Heart right ventricle (tissue), 16 donors: ENCODE data around the gene CMTR2. TPM values are rescaled to one million over a fixed set of nuclear protein-coding genes. Genes with fewer than 3 reads are reported as not detected.
"Not testable (repeated sequence)": the region's sequence is repeated elsewhere in the genome, so short reads cannot be mapped to it uniquely, and the experiment has no call there.

Source experiments
- ATAC-seq, 8 donors: fragments of 200-7000 bp; cut with Tn5 transposase; one replicate each; pipeline ENCODE4 v1.9.1; 2020; ENCODE audit warnings: mild to moderate bottlenecking in 8 of 8, moderate library complexity in 8 of 8, moderate number of reproducible peaks in 1 of 8
- DNase-seq, 2 donors: peaks; one replicate each; pipeline ENCODE4 v3.0.0-alpha.2; 2020
- H3K27ac ChIP-seq, 10 donors: fragments of 200-600 bp; sonication (generic) in 2 of 10; one replicate each; pipeline versions ENCODE4 v1.5.0 to v1.8.0; 2020 to 2022; ENCODE audit warnings: mild to moderate bottlenecking in 3 of 10
- H3K27me3 ChIP-seq, 7 donors: fragments of 200-600 bp; one replicate each; pipeline ENCODE4 v1.8.0; 2021 to 2022; ENCODE audit warnings: mild to moderate bottlenecking in 2 of 7
- H3K36me3 ChIP-seq, 9 donors: fragments of 200-600 bp; sonication (generic) in 1 of 9; one replicate each; pipeline versions ENCODE4 v1.5.0 to v1.8.0; 2020 to 2022; ENCODE audit warnings: mild to moderate bottlenecking in 2 of 9
- H3K4me1 ChIP-seq, 9 donors: fragments of 200-600 bp; sonication (generic) in 1 of 9; one replicate each; pipeline versions ENCODE4 v1.5.0 to v1.8.0; 2020 to 2022; ENCODE audit warnings: mild to moderate bottlenecking in 4 of 9
- H3K4me3 ChIP-seq, 10 donors: fragments of 200-600 bp; sonication (generic) in 2 of 10; one replicate each; pipeline versions ENCODE4 v1.5.0 to v1.8.0; 2020 to 2022; ENCODE audit warnings: mild to moderate bottlenecking in 7 of 10, moderate library complexity in 2 of 10
- H3K9me3 ChIP-seq, 11 donors: fragments of 200-600 bp in 10 of 11; sonication (generic) in 2 of 11; one replicate each; pipeline versions ENCODE4 v1.5.0 to v1.8.0; 2013 to 2022; ENCODE audit warnings: mild to moderate bottlenecking in 2 of 11, control low read depth in 1 of 11, moderate library complexity in 1 of 11
- CTCF ChIP-seq, 9 donors: fragments of 200-600 bp; sonication (generic) in 2 of 9; IDR thresholded peaks; one replicate each; pipeline versions ENCODE4 v1.5.0 to v1.8.0; 2021 to 2022; ENCODE audit warnings: antibody characterized with exemption in 9 of 9, mild to moderate bottlenecking in 5 of 9, moderate library complexity in 1 of 9
- WGBS, 2 donors: extraction: QIAGEN DNeasy Blood & Tissue Kit; methylation state at CpG; one replicate each; pipeline ENCODE4 v1.1.7; 2013; ENCODE audit warnings: inconsistent platforms in 1 of 2; 5-methylcytosine and 5-hydroxymethylcytosine counted together
- intact Hi-C, 10 donors: fragments of 100-400 bp; cut with DNase I; formaldehyde crosslinking; loops; one replicate each; pipeline versions ENCODE4 v1.11.1 to v1.14.2; 2022
- polyA plus RNA-seq, 2 donors: library from polyadenylated mRNA; stranded (reverse); fragments of 200-250 nt; gene quantifications; one replicate each; pipeline ENCODE4 v1.2.3, GENCODE V29; 2013
- total RNA-seq, 10 donors: library from RNA; stranded (reverse); fragmentation: NEBNext Ultra II Directional in 3 of 10; extraction: Animal tissue kit (Norgen Biotek cat#: 25700) in 3 of 10; gene quantifications; one replicate each; pipeline versions ENCODE4 v1.2.1 to v1.2.4, GENCODE V29; 2021 to 2023
- donor health status: Arrhythmogenic right ventricular cardiomyopathy.
- donor health status: ischemic (EF 13 %, LVEDD 7.1; RV severe dilation, severe dysfunction).
- donor health status: healthy with polysubstance abuse.
- donor health status: DM: no; HTN: yes; CAD: no.
- donor health status: DM: no; HTN: no; CAD: no.
- donor health status: ischemic (EF 25% LVEDD 6.9; RV normal size, moderate dysfunction).
- donor health status: ischemic (EF 25% LVEDD 5.7; RV mildly dilated, moderate dysfunction).
- donor health status: healthy.
- donor health status: DM: yes; HTN: yes; CAD: no.
- donor health status: Ischemic cardiomyopathy.
- donor health status: ischemic (EF 35%, LVEDD 5.7; RV mildly dilated, moderate dysfunction).
- donor health status: nonischemic (EF 11% LVEDD 7.7; RV severe dilation, severe dysfunction).
- donor health status: DM: yes; HTN: yes; CAD: no.
- donor health status: PGD.
- donor health status: ischemic (EF 29% LVEDD 5.4; RV normal size, mild dysfunction).
- donor health status: nonischemic (EF 23%, LVEDD 6.1; RV moderate dilation, normal function).

The CMTR2 gene
- total and polyA plus RNA-seq, 12 donors, result 2.7 to 11.6 (median 8.3) TPM

DNA sequence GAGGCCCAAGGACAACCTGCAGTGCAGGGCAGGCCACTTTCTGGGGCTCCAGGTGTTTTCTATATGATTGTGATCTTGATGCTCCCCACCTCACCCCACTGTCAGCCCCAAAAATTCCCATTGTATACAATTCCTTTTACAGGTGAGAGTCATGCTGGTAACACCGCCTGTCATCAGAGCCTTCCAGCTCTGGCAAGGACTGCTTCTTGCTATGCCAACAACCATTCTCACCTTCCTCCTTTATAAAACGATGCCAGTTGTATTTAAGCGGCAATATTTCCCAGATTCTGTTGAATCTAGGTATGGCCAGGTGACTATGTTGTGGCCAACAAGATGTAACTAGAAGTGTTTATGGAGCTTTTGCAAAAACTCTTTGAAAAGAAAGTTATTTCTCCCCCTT is 38.9 kb upstream of the CMTR2 start:
- DNase-seq (no peak), ATAC-seq (no peak)
- intact Hi-C loops, result no loop called here
- H3K27me3 ChIP-seq, result peaks cover 0 to 15% (median 4%) of the 10 kb centered on the region in 7 donors
- no peak for TF ChIP-seq CTCF (IDR thresholded peaks at IDR 0.05)
- H3K27ac ChIP-seq, result no peak overlapping the region
- no peaks in the 10 kb centered on the region for H3K36me3 ChIP-seq
- no peak overlapping the region for H3K4me3 ChIP-seq
- H3K4me1 ChIP-seq, result no peaks in the 10 kb centered on the region
- 78 to 83% methylated on average over 3 of the region's 3 CpGs for WGBS, 2 donors
- H3K9me3 ChIP-seq, result peaks cover 0 to 19% (median 8%) of the 10 kb centered on the region in 11 donors

DNA sequence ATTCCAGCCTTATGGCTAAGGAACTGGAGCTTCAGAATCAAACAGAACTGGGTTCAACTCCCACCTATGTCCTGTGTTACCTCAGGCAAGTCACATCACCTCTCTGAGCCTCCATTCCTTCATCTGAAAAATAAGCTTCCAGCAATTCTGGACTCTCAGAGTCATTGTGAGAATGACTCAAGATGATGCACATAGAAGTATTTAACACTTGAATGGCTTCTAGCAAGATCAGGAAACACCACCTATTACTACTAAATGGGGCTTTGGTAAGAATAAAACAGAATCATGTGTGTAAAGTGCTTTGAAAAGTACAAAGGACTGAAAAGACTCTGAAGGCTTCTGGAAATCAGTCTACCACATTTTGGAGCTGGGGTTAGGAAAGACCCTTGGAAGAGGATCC is 38.5 kb upstream of the CMTR2 start:
- intact Hi-C loops, result no loop called here
- Histone ChIP-seq H3K4me3 (no peak overlapping the region), H3K4me1 (no peaks in the 10 kb centered on the region), H3K36me3 (no peaks in the 10 kb centered on the region), H3K27ac (no peak overlapping the region), H3K9me3 (peaks cover 0 to 19% (median 8%) of the 10 kb centered on the region in 11 donors), H3K27me3 (peaks cover 0 to 15% (median 4%) of the 10 kb centered on the region in 7 donors)
- TF ChIP-seq CTCF (IDR thresholded peaks at IDR 0.05), result no peak
- ATAC-seq (no peak), DNase-seq (no peak)

- Histone ChIP-seq H3K36me3 (no peaks in the 10 kb centered on the region), H3K27ac (no peak overlapping the region), H3K27me3 (peaks cover 0 to 30% (median 6%) of the 10 kb centered on the region in 7 donors), H3K4me1 (no peaks in the 10 kb centered on the region), H3K9me3 (peaks cover 0 to 4% (median 0%) of the 10 kb centered on the region in 11 donors), H3K4me3 (no peak overlapping the region)
- ATAC-seq (no peak), DNase-seq (no peak)
- intact Hi-C loops, result loop anchor here in 3 of 10 donors (10.0 kb wide), 3 partner anchors 85 to 105 kb away; partner anchors contain the start of gene HYDIN (in 1 of the 3)
- 75 to 83% methylated on average over 4 of the region's 4 CpGs for WGBS, 2 donors
- no peak for TF ChIP-seq CTCF (IDR thresholded peaks at IDR 0.05)
Observed at GRCh38 chr16:71319999-71320398, 30.8 kb upstream of the CMTR2 start.

- 14 to 18% methylated on average over 3 of the region's 3 CpGs for WGBS, 2 donors
- no peak overlapping the region for H3K4me3 ChIP-seq
- H3K27me3 ChIP-seq, result peaks cover 0 to 43% (median 19%) of the 10 kb centered on the region in 7 donors
- no peaks in the 10 kb centered on the region for H3K9me3 ChIP-seq
- no peaks in the 10 kb centered on the region for H3K36me3 ChIP-seq
- H3K27ac ChIP-seq, result no peak overlapping the region
- DNase-seq (no peak), ATAC-seq (no peak)
- no peaks in the 10 kb centered on the region for H3K4me1 ChIP-seq
- intact Hi-C loops, result loop anchor here in 3 of 10 donors (10.0 kb wide), 3 partner anchors 80 to 100 kb away; partner anchors contain the start of gene HYDIN (in 1 of the 3)
- TF ChIP-seq CTCF (IDR thresholded peaks at IDR 0.05), result no peak
Observed at GRCh38 chr16:71315269-71315668, 26.1 kb upstream of the CMTR2 start.

DNA sequence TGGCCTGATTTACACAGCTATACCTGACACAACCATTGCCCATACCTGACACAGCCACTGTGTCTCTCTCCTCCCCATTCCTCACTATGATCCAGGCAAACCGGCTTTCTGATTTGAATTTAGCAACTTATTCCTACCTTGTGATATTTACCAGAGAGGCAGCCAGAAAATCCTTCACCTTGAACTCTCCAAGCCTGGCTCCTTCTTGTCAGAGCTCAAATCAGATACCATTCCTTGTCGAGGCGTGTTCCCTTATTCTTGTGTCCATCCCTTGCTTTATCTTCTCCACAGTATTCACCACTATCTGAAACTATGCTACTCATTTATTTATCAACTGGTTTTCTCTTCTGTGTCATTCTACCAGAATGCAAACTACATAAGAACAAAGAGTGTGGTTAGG is 24.4 kb upstream of the CMTR2 start:
- H3K27ac ChIP-seq, H3K36me3 ChIP-seq, H3K9me3 ChIP-seq, DNase-seq, H3K4me1 ChIP-seq, H3K4me3 ChIP-seq, ATAC-seq: not testable (repeated sequence)
- intact Hi-C loops, result loop anchor here in 3 of 10 donors (10.0 kb wide), 3 partner anchors 79 to 99 kb away; partner anchors contain the start of gene HYDIN (in 1 of the 3)
- peaks cover 0 to 46% (median 19%) of the 10 kb centered on the region in 7 donors for H3K27me3 ChIP-seq
- WGBS, 2 donors, result 41 to 70% methylated on average over 3 of the region's 3 CpGs
